SK-N-SH (cell line): ENCODE data around the gene PRKCH. TPM values are rescaled to one million over a fixed set of nuclear protein-coding genes. Genes with fewer than 3 reads are reported as not detected.

Experiments
- CTCF ChIA-PET: fragments of 300-600, 350-600 bp; formaldehyde crosslinking; extraction: SDS; loops from one replicate; lab custom pipeline; 2021; lab: Yijun Ruan, JAX
- POLR2A ChIA-PET: fragments of 350-600 bp; sonication (Branson Sonifier 250); formaldehyde crosslinking; extraction: SDS; loops from one replicate; lab custom pipeline; 2020; ENCODE audit warnings: antibody characterized with exemption, inconsistent platforms; lab: Yijun Ruan, JAX
- DNase-seq: peaks from one replicate; pipeline ENCODE4 v3.0.0; 2012
- H2AFZ ChIP-seq: fragments of 200-600 bp; sonication (generic); 2 replicates; pipeline ENCODE4 v1.8.1; 2016; ENCODE audit warnings: antibody characterized with exemption, mild to moderate bottlenecking, low read depth
- H3F3A ChIP-seq: fragments of 200-600 bp; sonication (generic); replicated peaks from 2 replicates; pipeline ENCODE3; 2016; ENCODE audit warnings: antibody characterized with exemption, mild to moderate bottlenecking; ENCODE audit not compliant: insufficient read depth
- H3K27ac ChIP-seq, 2 experiments: fragments of 200-500 bp in 1 of 2; fragments of 200-600 bp in 1 of 2; sonication (Bioruptor generic) in 1 of 2; sonication (generic), shearing (Covaris generic) in 1 of 2; 2 replicates each; pipeline versions ENCODE4 v1.5.1 to v1.6.1; 2014 to 2016; ENCODE audit warnings: low read depth in 2 of 2, inconsistent platforms in 1 of 2, low read length in 1 of 2, mild to moderate bottlenecking in 1 of 2, mixed read lengths in 1 of 2
- H3K27me3 ChIP-seq: fragments of 200-600 bp; sonication (generic), shearing (Covaris generic); 2 replicates; pipeline ENCODE4 v1.6.1; 2016; ENCODE audit warnings: mixed run types; ENCODE audit not compliant: insufficient read depth
- H3K36me3 ChIP-seq, 2 experiments: fragments of 200-500 bp in 1 of 2; fragments of 200-600 bp in 1 of 2; sonication (Bioruptor generic) in 1 of 2; sonication (generic) in 1 of 2; replicated peaks in 1 of 2; 2 replicates each; pipeline versions ENCODE3 to v1.5.1; 2014 to 2016; ENCODE audit warnings: low read length in 1 of 2, mild to moderate bottlenecking in 1 of 2; ENCODE audit not compliant: insufficient read depth in 2 of 2, control insufficient read depth in 1 of 2
- H3K4me1 ChIP-seq, 2 experiments: fragments of 200-500 bp in 1 of 2; fragments of 200-600 bp in 1 of 2; sonication (Bioruptor generic) in 1 of 2; sonication (generic), shearing (Covaris generic) in 1 of 2; 2 replicates each; pipeline versions ENCODE4 v1.5.1 to v1.6.1; 2014 to 2016; ENCODE audit warnings: low read depth in 1 of 2, low read length in 1 of 2, mixed run types in 1 of 2; ENCODE audit not compliant: insufficient read depth in 2 of 2, control insufficient read depth in 1 of 2
- H3K4me2 ChIP-seq: fragments of 200-600 bp; sonication (generic), shearing (Covaris generic); 2 replicates; pipeline ENCODE4 v1.6.1; 2017; ENCODE audit warnings: mixed run types
- H3K4me3 ChIP-seq, 2 experiments: fragments of 200-500 bp in 1 of 2; fragments of 200-600 bp in 1 of 2; sonication (Bioruptor generic) in 1 of 2; sonication (generic), shearing (Covaris generic) in 1 of 2; 2 replicates each; pipeline versions ENCODE4 v1.5.1 to v1.8.1; 2014 to 2016; ENCODE audit warnings: low read depth in 2 of 2, inconsistent platforms in 1 of 2, low read length in 1 of 2, mild to moderate bottlenecking in 1 of 2, mixed read lengths in 1 of 2, moderate library complexity in 1 of 2
- H3K79me2 ChIP-seq: fragments of 200-600 bp; sonication (generic); 2 replicates; pipeline ENCODE4 v1.8.1; 2017; ENCODE audit warnings: mild to moderate bottlenecking; ENCODE audit not compliant: insufficient read depth
- H3K9ac ChIP-seq: fragments of 200-600 bp; sonication (generic); 2 replicates; pipeline ENCODE4 v1.6.1; 2017; ENCODE audit warnings: mixed run types
- H3K9me2 ChIP-seq: fragments of 200-600 bp; sonication (generic); 2 replicates; pipeline ENCODE4 v1.6.1; 2017; ENCODE audit warnings: mixed run types
- H3K9me3 ChIP-seq: fragments of 200-600 bp; sonication (generic); 2 replicates; pipeline ENCODE4 v1.6.1; 2017; ENCODE audit warnings: mixed run types, mild to moderate bottlenecking, moderate library complexity
- H4K20me1 ChIP-seq: fragments of 200-600 bp; sonication (generic); 2 replicates; pipeline ENCODE4 v1.6.1; 2017; ENCODE audit warnings: mild to moderate bottlenecking, mixed run types; ENCODE audit not compliant: insufficient read depth
- CHD2 ChIP-seq: fragments of 150-350 bp; IDR thresholded peaks from 2 replicates; pipeline ENCODE4 v1.6.1; 2018; ENCODE audit warnings: low read length; ENCODE audit not compliant: partially characterized antibody
- CTCF ChIP-seq: fragments of 200-600 bp; sonication (generic); IDR thresholded peaks from 2 replicates; pipeline ENCODE4 v1.6.1; 2017; ENCODE audit warnings: antibody characterized with exemption, mild to moderate bottlenecking, moderate library complexity
- EP300 ChIP-seq, 2 experiments: IDR thresholded peaks; 2 replicates each; pipeline versions ENCODE4 v1.4.0 to v1.6.1; 2012; ENCODE audit warnings: borderline replicate concordance in 1 of 2, low read depth in 1 of 2, low read length in 1 of 2
- EZH2phosphoT487 ChIP-seq: fragments of 200-600 bp; sonication (generic); IDR thresholded peaks from 2 replicates; pipeline ENCODE4 v1.6.1; 2017; ENCODE audit warnings: low read depth, mixed run types, mild to moderate bottlenecking, antibody characterized with exemption, moderate library complexity, borderline replicate concordance
- FOSL2 ChIP-seq: IDR thresholded peaks from 2 replicates; pipeline ENCODE4 v1.4.0; 2012; ENCODE audit warnings: low read depth, mild to moderate bottlenecking, moderate library complexity, borderline replicate concordance
- FOXJ3 ChIP-seq: sonication (generic); formaldehyde crosslinking; IDR thresholded peaks from 2 replicates; pipeline ENCODE4 v1.5.1; 2020; ENCODE audit warnings: mild to moderate bottlenecking, missing genetic modification reagents
- GATA2 ChIP-seq: sonication (generic); formaldehyde crosslinking; IDR thresholded peaks from 2 replicates; pipeline ENCODE4 v1.5.0; 2020; ENCODE audit warnings: mild to moderate bottlenecking, missing genetic modification reagents
- IRF3 ChIP-seq: fragments of 150-350 bp; IDR thresholded peaks from 2 replicates; pipeline ENCODE4 v1.6.1; 2016; ENCODE audit warnings: mild to moderate bottlenecking, low read depth, low read length
- JUND ChIP-seq: IDR thresholded peaks from 2 replicates; pipeline ENCODE4 v1.4.0; 2012
- MAX ChIP-seq: IDR thresholded peaks from 2 replicates; pipeline ENCODE4 v1.4.0; 2012; ENCODE audit warnings: low read depth
- MEF2A ChIP-seq: IDR thresholded peaks from 2 replicates; pipeline ENCODE4 v1.4.0; 2012; ENCODE audit warnings: low read depth, borderline replicate concordance
- MXI1 ChIP-seq: IDR thresholded peaks from 2 replicates; pipeline ENCODE4 v1.6.1; 2012; ENCODE audit warnings: mild to moderate bottlenecking, low read depth, low read length, improper control_type of control experiment
- NRF1 ChIP-seq: IDR thresholded peaks from 2 replicates; pipeline ENCODE4 v1.6.1; 2012; ENCODE audit warnings: low read depth, mild to moderate bottlenecking, low read length
- PBX3 ChIP-seq: IDR thresholded peaks from 2 replicates; pipeline ENCODE4; 2012
- POLR2AphosphoS5 ChIP-seq: IDR thresholded peaks from 2 replicates; pipeline ENCODE4 v1.6.1; 2012; ENCODE audit warnings: low read depth, low read length
- RAD21 ChIP-seq: IDR thresholded peaks from 2 replicates; pipeline ENCODE4 v1.6.1; 2012; ENCODE audit warnings: mild to moderate bottlenecking, low read length
- RFX5 ChIP-seq: IDR thresholded peaks from 2 replicates; pipeline ENCODE4 v1.6.1; 2012; ENCODE audit warnings: mild to moderate bottlenecking, improper control_type of control experiment, low read length
- RXRA ChIP-seq: IDR thresholded peaks from 2 replicates; pipeline ENCODE4 v1.4.0; 2012; ENCODE audit warnings: low read depth, mild to moderate bottlenecking, borderline replicate concordance
- SIN3A ChIP-seq: IDR thresholded peaks from 2 replicates; pipeline ENCODE4 v1.6.1; 2012; ENCODE audit warnings: low read depth, mild to moderate bottlenecking, low read length, moderate library complexity, borderline replicate concordance
- SMC3 ChIP-seq: IDR thresholded peaks from 2 replicates; pipeline ENCODE4 v1.6.1; 2012; ENCODE audit warnings: low read depth, low read length, improper control_type of control experiment
- TCF12 ChIP-seq: IDR thresholded peaks from 2 replicates; pipeline ENCODE4 v1.4.0; 2012
- TEAD4 ChIP-seq: IDR thresholded peaks from 2 replicates; pipeline ENCODE4 v1.4.0; 2012; ENCODE audit warnings: mild to moderate bottlenecking, borderline replicate concordance; ENCODE audit not compliant: insufficient read depth
- USF2 ChIP-seq: fragments of 150-350 bp; IDR thresholded peaks from 2 replicates; pipeline ENCODE4 v1.6.1; 2017; ENCODE audit warnings: antibody characterized with exemption, low read length, low read depth, borderline replicate concordance
- YY1 ChIP-seq: IDR thresholded peaks from 2 replicates; pipeline ENCODE4 v1.4.0; 2012; ENCODE audit warnings: low read depth, mild to moderate bottlenecking
- ZBTB33 ChIP-seq: IDR thresholded peaks from 2 replicates; pipeline ENCODE4 v1.4.0; 2012; ENCODE audit warnings: low read depth, borderline replicate concordance
- WGBS: methylation state at CpG from one replicate; pipeline ENCODE4 v1.1.6; 2017; ENCODE audit warnings: low lambda C conversion rate; 5-methylcytosine and 5-hydroxymethylcytosine counted together
- polyA plus RNA-seq, 3 experiments: library from polyadenylated mRNA; depleted of rRNA; stranded (reverse); fragments of >200 nt; gene quantifications; 2 replicates each; pipeline ENCODE4 v1.2.3, GENCODE V29; 2012

PRKCH gene
- polyA plus RNA-seq, 1 of the 3 experiments (the other 2 are of a cell fraction): 4.2 TPM

- Histone ChIP-seq H3K27me3 (no peaks in the 10 kb centered on the region), H3K27ac (no peak overlapping the region), H3K9me2 (no peaks in the 10 kb centered on the region), H3K36me3 (no peaks in the 10 kb centered on the region), H3K4me1 (no peaks in the 10 kb centered on the region), H3F3A (no peaks in the 10 kb centered on the region), H3K9ac (no peak overlapping the region), H3K4me3 (peak overlapping the region in 1 of 2 experiments; percentile 14; a peak in 1 of 4 replicates), H3K4me2 (0 out of 2 replicates have a peak overlapping the region, but pooled peaks have one; percentile 4), H4K20me1 (no peaks in the 10 kb centered on the region), H2AFZ (no peak overlapping the region), H3K79me2 (no peaks in the 10 kb centered on the region), H3K9me3 (no peaks in the 10 kb centered on the region)
- DNase-seq: peak; percentile 34
- TF ChIP-seq MXI1 (no peak), POLR2AphosphoS5 (no peak), CTCF (peak; percentile 86), EP300 (IDR thresholded peaks at IDR 0.05; ENCODE audit: borderline replicate concordance in 1 of 2, low read depth in 1 of 2, low read length in 1 of 2) (no peak), FOSL2 (no peak), FOXJ3 (CRISPR knock-in tag) (no peak), SIN3A (no peak), RAD21 (peak; percentile 76), IRF3 (no peak), EZH2phosphoT487 (no peak), USF2 (no peak), ZBTB33 (no peak), YY1 (no peak), CHD2 (no peak), SMC3 (peak; percentile 38), RXRA (no peak), MEF2A (no peak), RFX5 (no peak), MAX (no peak), GATA2 (CRISPR knock-in tag) (no peak), TCF12 (no peak), TEAD4 (no peak), PBX3 (no peak), NRF1 (no peak), JUND (no peak)
- CTCF ChIA-PET: interaction anchor here (0.6 to 2.8 kb wide), 17 partner anchors 8 to 830 kb away, joined by 3 to 15 read pairs (median 5); partner anchors contain the start of gene PRKCH
- 18% methylated on average over 2 of the region's 2 CpGs for WGBS
- POLR2A ChIA-PET: no interaction called here
These were observed 24.5 kb upstream of the PRKCH start for GRCh38 chr14:61296719-61297502.
